Measurements from ENCODE around the gene PDCD1LG2.

DNA sequence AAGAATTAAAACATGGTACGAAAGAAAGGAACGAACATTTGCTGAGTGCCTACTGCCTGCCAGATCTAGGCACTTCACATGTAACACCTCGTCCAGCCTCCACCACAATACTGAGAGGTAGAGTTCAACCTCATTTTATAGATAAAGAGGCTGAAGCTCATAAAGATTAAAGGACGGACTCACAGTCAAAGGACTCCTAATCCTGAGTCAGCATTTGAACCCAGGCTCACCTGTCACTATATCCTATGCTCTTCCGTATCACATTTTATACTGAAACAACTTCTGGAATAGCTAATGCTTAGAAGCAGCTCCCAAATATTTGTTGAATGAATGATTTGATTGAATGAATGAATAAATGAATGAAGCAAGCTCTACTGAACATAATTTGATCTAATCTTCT lies 22.5 kb downstream of the PDCD1LG2 start:
- TF ChIP-seq CTCF (IDR thresholded peaks at IDR 0.05; ENCODE audit: low read length) (no peak), EZH2 (optimal IDR thresholded peaks at IDR 0.05; ENCODE audit: low read depth, low read length) (no peak)
